GM23248 (cell line): ENCODE measurements around the gene ZC2HC1C.

ENCODE experiments used
- EZH2 ChIP-seq: fragments of 200-600 bp; sonication (generic); IDR thresholded peaks from 2 replicates; pipeline ENCODE4 v1.6.1; 2018; ENCODE audit warnings: antibody characterized with exemption, mild to moderate bottlenecking; ENCODE audit not compliant: insufficient read depth, poor library complexity, severe bottlenecking
- EZH2phosphoT487 ChIP-seq: fragments of 200-600 bp; sonication (generic); IDR thresholded peaks from 2 replicates; pipeline ENCODE4 v1.6.1; 2018; ENCODE audit warnings: antibody characterized with exemption, moderate library complexity, mild to moderate bottlenecking, low read depth; ENCODE audit not compliant: insufficient read depth

DNA sequence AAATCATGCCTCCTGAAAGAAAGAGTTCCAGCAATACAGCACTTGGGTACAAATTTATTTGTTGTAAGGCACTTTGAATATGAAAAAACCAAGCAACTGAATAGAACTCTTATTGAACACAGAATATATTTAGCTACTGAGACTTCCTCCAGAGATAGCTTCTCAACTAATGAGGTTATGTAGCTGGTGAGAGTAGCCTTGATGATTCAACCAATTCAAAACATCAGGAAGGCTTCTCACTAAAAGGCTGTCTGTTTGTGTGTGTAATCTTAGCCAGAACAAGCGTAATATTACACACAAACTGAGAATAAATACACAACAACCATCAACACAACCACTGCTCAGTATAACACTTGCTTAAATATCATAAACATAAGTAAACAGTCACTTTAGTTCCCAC, 46.3 kb upstream of the ZC2HC1C start:
- TF ChIP-seq EZH2: no peak
- no peak for TF ChIP-seq EZH2phosphoT487
